Activated T-cell treated with anti-CD3 and anti-CD28 coated beads, Interleukin-2, amount 50 U/mL, for 24 hours (primary cell): Measurements from ENCODE around the gene RGS17.
A peak's percentile ranks its signal among the peaks of the same experiment; 100 is the strongest.
"Not testable (repeated sequence)": the region's sequence is repeated elsewhere in the genome, so short reads cannot be mapped to it uniquely, and the experiment has no call there.

Experiments used
- DNase-seq: peaks from one replicate; pipeline ENCODE4 v3.0.0-alpha.2; 2020
- H3K27ac Mint-ChIP-seq: 2 replicates; pipeline ENCODE4 v1.8.0; 2020; ENCODE audit warnings: mild to moderate bottlenecking, mixed read lengths
- H3K27me3 Mint-ChIP-seq: 2 replicates; pipeline ENCODE4 v1.8.0; 2020; ENCODE audit warnings: mixed read lengths
- H3K36me3 Mint-ChIP-seq: 2 replicates; pipeline ENCODE4 v1.8.0; 2020; ENCODE audit warnings: low read depth, mixed read lengths
- H3K4me1 Mint-ChIP-seq: 2 replicates; pipeline ENCODE4 v1.8.0; 2020; ENCODE audit warnings: low read depth, mixed read lengths
- H3K4me3 Mint-ChIP-seq: 2 replicates; pipeline ENCODE4 v1.8.0; 2020; ENCODE audit warnings: mild to moderate bottlenecking, moderate library complexity, mixed read lengths
- H3K9me3 Mint-ChIP-seq: 2 replicates; pipeline ENCODE4 v1.8.0; 2020; ENCODE audit warnings: mixed read lengths

RGS17 gene

DNA sequence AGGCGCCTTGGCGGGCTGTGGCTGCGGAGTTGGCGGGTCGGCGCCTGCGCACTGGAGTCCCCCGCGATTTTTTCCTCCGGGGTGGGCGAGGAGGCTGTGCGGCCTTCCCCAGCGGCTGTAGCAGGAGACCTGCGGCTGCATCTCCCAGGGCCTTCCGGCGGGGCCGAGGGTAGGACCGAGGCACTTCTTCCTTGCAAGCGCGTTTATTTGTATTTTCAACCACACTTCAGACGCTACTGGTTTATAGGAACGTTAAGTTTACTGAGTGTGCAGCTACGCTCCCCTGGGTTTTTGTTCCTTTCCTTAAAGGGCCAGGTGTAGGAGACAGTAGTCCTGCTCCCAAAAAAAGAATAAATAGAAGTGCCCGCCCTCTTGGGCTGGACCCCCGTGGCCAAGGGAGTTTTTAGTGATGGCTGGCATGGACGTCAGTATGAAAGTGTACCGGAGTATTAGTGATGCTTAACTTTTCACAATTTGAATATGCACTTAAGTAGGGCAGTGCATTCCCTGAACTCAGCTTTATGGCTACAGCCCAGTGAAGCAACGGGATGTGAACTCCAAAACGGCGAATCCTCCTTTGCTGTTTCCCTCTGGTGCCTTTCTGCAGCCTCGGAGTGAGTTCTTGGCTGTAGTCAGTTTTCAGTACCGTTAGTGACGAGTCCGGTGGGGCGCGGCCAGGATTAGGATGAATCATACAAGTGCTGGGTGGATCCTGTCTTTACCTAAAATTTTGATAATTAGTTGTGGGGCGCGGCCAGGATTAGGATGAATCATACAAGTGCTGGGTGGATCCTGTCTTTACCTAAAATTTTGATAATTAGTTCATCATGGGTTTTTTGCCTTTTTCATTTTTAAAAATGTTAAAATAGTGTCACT, 147.2 kb downstream of the RGS17 start:
- peak; percentile 82 for DNase-seq
- Mint-ChIP-seq H3K4me1 (peaks cover 37% of the 10 kb centered on the region), H3K9me3 (no peaks in the 10 kb centered on the region), H3K27ac (peak overlapping the region; percentile 100), H3K4me3 (peak overlapping the region; percentile 96), H3K27me3 (no peaks in the 10 kb centered on the region), H3K36me3 (peaks cover 64% of the 10 kb centered on the region)

DNA sequence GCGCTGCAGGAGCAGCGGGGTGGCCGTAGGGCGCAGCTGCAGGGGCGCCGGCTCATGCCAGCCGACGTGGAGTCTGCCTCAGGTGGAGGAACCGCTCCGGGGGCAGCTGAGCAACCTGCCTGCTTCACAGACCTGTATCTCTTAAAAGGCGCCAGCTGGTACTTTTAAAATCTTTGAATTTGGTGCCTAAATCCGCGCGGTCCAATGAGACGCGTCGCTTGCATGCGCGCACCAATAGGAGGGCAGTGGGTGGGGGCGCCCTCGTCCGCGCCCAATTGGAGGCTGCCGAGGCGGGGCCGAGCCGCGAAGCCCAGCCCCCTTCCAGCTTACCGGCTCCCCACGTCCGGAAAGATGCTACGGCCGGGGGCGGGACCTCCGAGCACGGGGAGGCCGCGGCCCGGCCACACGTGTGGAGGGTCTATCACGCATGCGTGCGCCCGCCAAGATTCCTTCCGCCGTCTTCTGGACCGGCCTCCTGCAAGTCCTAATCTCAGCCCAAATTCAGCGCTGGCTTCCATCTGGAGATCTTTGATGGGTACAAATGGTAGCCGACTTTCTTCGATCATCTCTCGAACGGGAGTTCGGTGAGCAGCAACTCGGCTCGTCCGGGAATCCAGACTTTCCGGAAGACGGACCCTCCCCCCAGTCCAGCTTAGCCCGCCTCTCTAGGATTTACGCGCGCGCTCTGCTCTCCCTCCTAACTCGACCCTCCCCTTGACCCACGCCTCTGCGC, 148.0 kb downstream of the RGS17 start, which contains the start of gene FBXO5:
Gene FBXO5 (minus strand): TSS at position 138 of the 733 bp plus-strand sequence. CDS start 82 bp downstream, at position 56.
- Mint-ChIP-seq H3K4me3 (peak within 1 kb of the TSS; percentile 96), H3K4me1 (peaks cover 40% of the 10 kb centered on the region), H3K9me3 (no peaks in the 10 kb centered on the region), H3K27ac (peak within 1 kb of the TSS; percentile 100), H3K36me3 (peaks cover 71% of the 10 kb centered on the region), H3K27me3 (no peaks in the 10 kb centered on the region)
- DNase-seq, result peak; percentile 98

DNA sequence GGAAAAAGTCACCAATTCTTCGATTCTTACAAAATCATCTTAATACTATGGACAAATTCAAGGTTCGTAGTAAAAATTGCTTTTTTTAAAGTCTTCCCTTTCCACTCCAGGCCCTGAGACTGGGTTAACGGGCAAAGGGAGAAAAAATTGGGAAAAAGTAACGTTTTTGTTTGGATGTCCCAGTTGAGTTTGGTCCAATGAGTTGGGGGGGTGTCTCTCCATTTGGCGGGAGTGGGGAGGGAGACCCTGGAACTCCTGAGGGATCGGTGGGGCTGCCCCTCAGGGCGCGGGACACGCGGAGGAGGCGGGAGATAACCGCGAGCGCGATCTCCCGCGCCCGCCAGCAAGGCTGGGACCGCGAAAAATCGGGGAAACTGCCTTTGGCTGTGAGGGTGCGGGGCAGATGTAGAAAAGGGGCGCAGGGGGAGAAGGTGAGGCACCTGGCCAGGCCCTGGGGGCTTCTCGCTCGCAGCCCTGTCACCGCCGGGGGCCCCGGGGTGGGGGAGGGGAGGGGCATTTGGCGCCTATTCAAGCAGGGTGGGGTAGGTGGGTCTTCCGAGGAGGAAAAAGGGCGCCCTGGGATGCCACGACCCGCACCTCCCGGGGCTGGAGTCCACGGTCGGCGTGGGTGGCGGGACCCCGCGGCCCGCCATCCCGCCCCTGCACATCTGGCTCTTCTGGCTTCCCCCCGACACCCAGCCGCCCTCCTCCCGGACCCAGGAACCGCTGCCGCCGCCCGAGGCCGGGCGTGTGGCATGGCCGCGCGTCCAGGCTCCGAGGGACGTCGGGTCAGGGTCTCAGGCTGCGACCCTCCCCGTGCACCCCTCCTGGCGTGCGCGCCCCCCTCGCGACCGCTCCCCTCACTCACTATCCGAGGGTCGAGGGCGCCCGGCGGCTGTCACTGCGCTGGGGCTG, 148.8 kb downstream of the RGS17 start:
- H3K4me3 Mint-ChIP-seq, result peak overlapping the region; percentile 96
- H3K27me3 Mint-ChIP-seq, result no peaks in the 10 kb centered on the region
- DNase-seq, result peak; percentile 33
- peak overlapping the region; percentile 100 for H3K27ac Mint-ChIP-seq
- no peaks in the 10 kb centered on the region for H3K9me3 Mint-ChIP-seq
- peaks cover 78% of the 10 kb centered on the region for H3K36me3 Mint-ChIP-seq
- peaks cover 45% of the 10 kb centered on the region for H3K4me1 Mint-ChIP-seq

DNA sequence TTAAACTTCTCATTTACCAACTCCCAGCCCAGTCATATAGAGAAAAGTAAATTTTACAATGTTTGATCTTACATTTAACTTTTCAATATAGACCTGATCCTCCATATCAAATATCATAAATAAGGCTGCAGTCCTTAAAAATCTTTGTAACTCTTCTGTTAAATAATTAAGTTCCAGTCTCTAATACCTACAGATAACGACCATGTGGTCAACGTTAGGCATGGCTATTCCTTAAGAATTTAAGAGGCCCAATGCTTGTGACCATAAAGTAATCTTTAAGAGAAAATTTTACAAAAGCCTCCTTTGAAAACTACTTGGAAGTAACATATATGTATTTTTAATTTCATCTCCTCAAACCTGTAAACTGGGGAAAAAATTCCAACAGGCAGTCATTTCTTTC, 149.9 kb downstream of the RGS17 start:
- H3K4me3 Mint-ChIP-seq, result peak overlapping the region; percentile 96
- H3K4me1 Mint-ChIP-seq, result peaks cover 48% of the 10 kb centered on the region
- H3K9me3 Mint-ChIP-seq, result no peaks in the 10 kb centered on the region
- no peaks in the 10 kb centered on the region for H3K27me3 Mint-ChIP-seq
- peaks cover 80% of the 10 kb centered on the region for H3K36me3 Mint-ChIP-seq
- peak overlapping the region; percentile 51 for H3K27ac Mint-ChIP-seq
- DNase-seq, result no peak

DNA sequence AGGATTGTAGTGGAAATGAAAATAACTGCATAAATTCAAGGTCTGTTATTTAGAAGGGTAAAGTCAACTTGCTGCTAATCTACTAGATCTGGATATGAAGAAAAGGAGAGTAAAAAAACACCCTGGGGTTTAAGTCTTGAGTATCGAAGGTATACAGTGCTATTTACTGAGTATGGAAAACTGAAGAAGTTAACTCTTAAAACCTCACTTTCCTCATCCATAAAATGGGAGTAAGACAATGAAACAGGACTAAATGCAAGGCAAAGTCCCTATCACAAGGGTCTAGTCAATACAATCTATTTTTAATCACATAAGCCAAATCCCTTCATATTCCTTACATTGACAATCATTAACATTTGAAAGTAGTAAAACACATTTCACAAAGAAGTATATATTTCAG, 150.4 kb downstream of the RGS17 start:
- H3K4me1 Mint-ChIP-seq, result peaks cover 48% of the 10 kb centered on the region
- peaks cover 79% of the 10 kb centered on the region for H3K36me3 Mint-ChIP-seq
- H3K27ac Mint-ChIP-seq, result peak overlapping the region; percentile 51
- no peaks in the 10 kb centered on the region for H3K9me3 Mint-ChIP-seq
- H3K4me3 Mint-ChIP-seq, result peak overlapping the region; percentile 96
- DNase-seq, result no peak
- H3K27me3 Mint-ChIP-seq, result no peaks in the 10 kb centered on the region

DNA sequence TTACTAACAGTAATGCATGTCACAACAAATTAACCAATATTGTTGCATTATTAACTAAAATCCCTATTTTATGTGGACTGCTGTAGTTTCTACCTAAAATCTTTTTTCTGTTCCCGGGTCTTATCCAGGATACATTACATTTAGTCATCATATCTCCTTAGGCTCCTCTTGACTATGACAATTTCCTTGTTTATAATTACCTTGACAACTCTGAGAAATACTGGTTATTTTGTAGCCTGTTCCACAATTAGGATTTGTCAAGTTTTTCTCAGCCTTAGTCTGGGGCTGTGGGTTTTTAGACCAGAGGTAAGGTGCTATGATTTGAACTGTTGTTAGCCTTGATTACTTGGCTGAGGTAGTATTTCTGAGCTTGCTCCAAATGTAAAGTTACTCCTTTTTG, 152.0 kb downstream of the RGS17 start:
- Mint-ChIP-seq H3K36me3 (peaks cover 85% of the 10 kb centered on the region), H3K4me3 (no peak overlapping the region), H3K27me3 (no peaks in the 10 kb centered on the region), H3K9me3 (no peaks in the 10 kb centered on the region), H3K4me1 (peaks cover 52% of the 10 kb centered on the region), H3K27ac (no peak overlapping the region)
- DNase-seq, result no peak

DNA sequence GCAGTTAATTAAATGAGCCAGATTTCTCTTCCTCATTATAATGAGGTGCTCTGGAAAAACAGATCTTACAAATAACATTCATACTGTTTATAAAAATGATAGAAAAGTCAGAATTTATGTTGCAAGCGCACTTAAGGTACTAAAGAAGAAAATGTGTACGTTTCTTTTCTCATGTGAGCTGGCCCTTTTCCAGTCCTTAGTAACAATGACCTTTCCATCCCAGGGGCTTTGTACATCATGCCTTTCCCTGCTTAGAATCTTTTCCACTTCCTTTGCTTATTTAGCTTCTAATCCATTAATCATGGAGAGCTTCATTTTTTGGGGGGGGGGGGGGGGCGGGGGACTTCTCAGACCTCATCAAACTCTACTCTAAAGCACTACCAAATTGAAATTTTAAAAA, 153.0 kb downstream of the RGS17 start:
- no peaks in the 10 kb centered on the region for H3K9me3 Mint-ChIP-seq
- H3K27ac Mint-ChIP-seq, result no peak overlapping the region
- H3K4me3 Mint-ChIP-seq, result no peak overlapping the region
- no peaks in the 10 kb centered on the region for H3K27me3 Mint-ChIP-seq
- H3K36me3 Mint-ChIP-seq, result peaks cover 86% of the 10 kb centered on the region
- DNase-seq, result no peak
- peaks cover 59% of the 10 kb centered on the region for H3K4me1 Mint-ChIP-seq

DNA sequence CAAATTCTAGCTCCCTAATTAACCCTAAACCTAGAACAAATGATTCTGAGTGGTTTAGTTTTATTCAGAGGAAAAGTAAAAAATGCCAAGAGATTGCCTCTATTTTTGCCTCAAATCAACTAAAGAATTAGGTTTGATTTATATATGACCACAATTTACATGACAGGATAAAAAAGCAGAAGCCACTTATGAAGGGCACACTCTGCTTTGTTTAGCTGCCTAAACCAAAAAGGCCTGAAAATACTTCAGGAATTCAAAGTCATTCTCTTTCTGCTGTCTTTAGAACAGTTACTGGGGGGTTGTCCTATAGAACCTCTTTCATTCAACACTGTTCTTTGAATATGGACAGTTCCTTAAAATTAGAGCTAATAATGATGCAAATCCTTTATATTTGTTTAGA, 153.5 kb downstream of the RGS17 start:
- peaks cover 91% of the 10 kb centered on the region for H3K36me3 Mint-ChIP-seq
- no peak for DNase-seq
- peaks cover 61% of the 10 kb centered on the region for H3K4me1 Mint-ChIP-seq
- no peak overlapping the region for H3K4me3 Mint-ChIP-seq
- no peak overlapping the region for H3K27ac Mint-ChIP-seq
- H3K27me3 Mint-ChIP-seq, result no peaks in the 10 kb centered on the region
- H3K9me3 Mint-ChIP-seq, result no peaks in the 10 kb centered on the region

DNA sequence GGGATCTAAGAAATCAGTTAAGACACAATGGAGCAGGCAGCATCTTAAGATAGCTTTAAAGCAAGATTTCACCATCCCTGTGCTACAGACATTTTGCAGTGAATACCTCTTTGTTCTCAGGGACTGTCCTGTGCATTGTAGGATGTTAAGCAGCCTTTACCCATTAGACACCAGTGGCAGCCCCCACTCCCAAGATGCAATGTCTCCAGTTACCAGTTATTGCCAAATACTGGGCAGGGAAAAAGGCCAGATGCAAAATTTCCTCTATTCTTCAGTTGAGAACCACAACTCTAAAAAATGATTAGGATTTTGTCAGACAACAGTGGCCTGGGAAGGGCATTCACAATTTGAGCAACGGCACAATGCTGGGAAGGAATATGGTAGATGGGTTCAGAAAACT, 154.3 kb downstream of the RGS17 start:
- Mint-ChIP-seq H3K4me3 (no peak overlapping the region), H3K9me3 (no peaks in the 10 kb centered on the region), H3K36me3 (peaks cover 94% of the 10 kb centered on the region), H3K27ac (no peak overlapping the region), H3K27me3 (no peaks in the 10 kb centered on the region), H3K4me1 (peaks cover 61% of the 10 kb centered on the region)
- DNase-seq, result no peak

DNA sequence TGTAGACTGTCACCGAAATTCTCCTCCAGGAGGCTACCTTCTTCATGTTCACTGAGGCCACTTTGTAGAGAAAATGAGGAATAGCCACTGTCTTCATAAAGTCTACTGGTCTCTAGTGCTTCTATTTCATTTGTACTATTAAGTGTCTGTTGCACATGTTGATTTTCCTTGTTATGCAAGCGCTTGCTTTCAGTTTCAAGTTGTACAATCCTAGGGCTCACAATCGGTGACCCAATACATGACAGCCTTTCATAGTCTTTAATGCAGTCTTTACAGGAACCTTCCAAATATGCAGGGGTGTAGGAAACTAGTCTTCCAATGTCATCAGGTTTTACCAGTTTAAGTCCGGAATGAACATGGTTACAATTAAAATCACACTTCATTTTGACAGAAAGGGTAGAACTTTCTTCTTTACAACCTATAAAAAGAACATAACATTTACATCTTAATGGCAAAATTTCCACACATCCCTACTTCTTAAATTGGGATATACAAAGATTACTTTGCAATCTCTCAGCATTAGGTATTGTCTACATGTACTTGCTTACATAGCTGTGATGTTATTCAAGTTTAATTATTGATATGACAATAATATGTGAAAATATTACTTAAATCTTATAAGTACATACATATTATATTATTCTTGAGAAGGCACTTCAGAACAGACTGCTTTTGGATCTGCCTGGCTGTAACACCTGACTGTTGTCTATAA, 155.7 kb downstream of the RGS17 start:
- Mint-ChIP-seq H3K36me3 (peaks cover 94% of the 10 kb centered on the region), H3K4me1 (peaks cover 52% of the 10 kb centered on the region), H3K4me3 (peak overlapping the region; percentile 1), H3K9me3 (peaks cover 4% of the 10 kb centered on the region), H3K27me3 (no peaks in the 10 kb centered on the region), H3K27ac (no peak overlapping the region)
- DNase-seq, result no peak

DNA sequence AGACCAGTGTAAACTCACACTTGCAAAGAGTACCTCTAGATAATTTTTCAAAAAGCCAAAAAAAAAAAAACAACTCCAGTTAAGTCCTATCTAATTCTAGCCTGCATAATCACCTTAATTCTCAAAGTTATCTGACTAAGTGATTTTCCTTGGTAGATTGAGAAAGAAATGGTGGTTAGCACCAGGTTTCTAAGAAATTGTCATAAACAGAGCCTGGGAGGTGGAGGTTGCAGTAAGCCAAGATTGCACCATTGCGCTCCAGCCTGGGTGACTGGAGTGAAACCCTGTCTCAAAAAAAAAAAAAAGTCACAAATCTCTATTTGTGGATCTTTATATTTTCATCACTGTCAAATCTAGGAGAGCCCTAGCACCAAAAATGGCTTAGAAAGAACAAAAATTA, 157.2 kb downstream of the RGS17 start:
- DNase-seq, result no peak
- H3K4me1 Mint-ChIP-seq, result peaks cover 42% of the 10 kb centered on the region
- H3K4me3 Mint-ChIP-seq, result no peak overlapping the region

DNA sequence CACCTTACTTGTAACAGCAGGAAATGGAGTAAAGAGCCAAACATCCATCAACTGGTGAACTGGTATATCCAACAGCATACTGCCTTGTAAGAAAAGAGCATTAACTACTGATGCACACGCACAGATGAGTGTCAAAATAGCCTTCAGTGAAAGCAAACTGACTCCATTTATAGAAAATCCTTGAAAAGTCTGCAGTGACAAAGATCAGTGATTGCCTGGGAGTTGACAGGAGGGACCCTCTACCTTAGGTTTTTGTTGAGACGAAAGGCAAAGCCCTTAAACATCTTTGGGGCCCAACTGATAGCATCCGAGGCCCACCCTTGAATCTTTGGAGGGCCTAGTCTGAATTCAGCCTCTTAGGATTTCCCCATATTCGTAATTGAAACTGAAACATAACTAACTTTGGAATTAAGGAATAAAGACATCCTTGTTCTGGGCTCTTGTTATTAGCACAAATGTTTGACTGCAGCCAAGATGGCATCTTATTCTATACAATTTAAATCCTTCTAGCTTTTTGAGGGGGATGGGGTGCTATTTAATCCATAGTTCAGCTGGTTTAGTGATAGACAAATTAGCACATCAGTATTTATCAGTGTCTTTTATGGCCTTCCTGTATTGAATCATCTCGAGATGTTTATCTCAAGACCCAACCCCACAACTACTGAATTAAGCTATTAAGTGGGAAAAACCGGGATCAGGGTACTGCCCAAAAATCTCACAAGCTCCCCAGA, 161.2 kb downstream of the RGS17 start:
- Mint-ChIP-seq H3K36me3 (peaks cover 64% of the 10 kb centered on the region), H3K9me3 (peaks cover 18% of the 10 kb centered on the region), H3K4me3 (no peak overlapping the region), H3K27ac (no peak overlapping the region), H3K27me3 (no peaks in the 10 kb centered on the region), H3K4me1 (peaks cover 14% of the 10 kb centered on the region)
- DNase-seq, result no peak

More for the DNA sequence above, 157.2 kb downstream of the RGS17 start:
- Mint-ChIP-seq H3K36me3 (peaks cover 95% of the 10 kb centered on the region), H3K27ac (no peak overlapping the region), H3K9me3 (peaks cover 4% of the 10 kb centered on the region), H3K27me3 (no peaks in the 10 kb centered on the region)

DNA sequence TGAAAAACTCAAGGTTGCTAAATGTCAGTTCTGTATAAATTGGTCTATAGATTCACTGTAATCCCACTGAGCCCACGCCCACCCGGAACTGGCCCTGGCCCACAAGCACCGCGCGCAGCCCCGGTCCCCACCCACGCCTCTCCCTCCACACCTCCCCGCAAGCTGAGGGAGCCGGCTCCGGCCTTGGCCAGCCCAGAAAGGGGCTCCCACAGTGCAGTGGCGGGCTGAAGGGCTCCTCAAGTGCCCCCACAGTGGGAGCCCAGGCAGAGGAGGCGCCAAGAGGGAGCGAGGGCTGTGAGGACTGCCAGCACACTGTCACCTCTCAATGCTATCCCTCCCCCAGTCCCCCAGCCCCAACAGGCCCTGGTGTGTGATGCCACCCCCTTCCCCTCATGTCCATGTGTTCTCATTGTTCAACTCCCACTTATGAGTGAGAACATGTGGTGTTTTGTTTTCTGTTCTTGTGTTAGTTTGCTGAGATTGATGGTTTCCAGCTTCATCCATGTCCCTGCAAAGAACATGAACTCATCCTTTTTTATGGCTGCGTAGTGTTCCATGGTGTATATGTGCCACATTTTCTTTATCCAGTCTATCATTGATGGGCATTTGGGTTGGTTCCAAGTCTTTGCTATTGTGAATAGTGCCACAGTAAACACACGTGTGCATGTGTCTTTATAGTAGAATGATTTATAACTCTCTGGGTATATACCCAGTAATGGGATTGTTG, 164.8 kb downstream of the RGS17 start:
- Mint-ChIP-seq H3K36me3 (peaks cover 29% of the 10 kb centered on the region), H3K9me3 (peaks cover 17% of the 10 kb centered on the region)
- not testable (repeated sequence) for H3K4me3 Mint-ChIP-seq, H3K27ac Mint-ChIP-seq, DNase-seq, H3K4me1 Mint-ChIP-seq, H3K27me3 Mint-ChIP-seq
